LNCAP (cell line): ENCODE data around the gene MYH1.

Experiments used
- CTCF ChIP-seq: fragments of 450-650 bp; IDR thresholded peaks from 2 replicates; pipeline ENCODE4 v1.5.1; 2017; ENCODE audit warnings: mild to moderate bottlenecking

MYH1 gene

GRCh38 chr17:10513299-10514067, 4.9 kb downstream of the MYH1 start:
- TF ChIP-seq CTCF = no peak

GRCh38 chr17:10512856-10513255, 5.5 kb downstream of the MYH1 start:
- no peak for TF ChIP-seq CTCF

GRCh38 chr17:10499950-10500349, 18.4 kb downstream of the MYH1 start:
- no peak for TF ChIP-seq CTCF

- TF ChIP-seq CTCF = no peak
These were observed 26.3 kb downstream of the MYH1 start for GRCh38 chr17:10492004-10492403.

GRCh38 chr17:10482252-10482651, 36.1 kb downstream of the MYH1 start:
- no peak for TF ChIP-seq CTCF

GRCh38 chr17:10477701-10478100, 40.6 kb downstream of the MYH1 start:
- TF ChIP-seq CTCF = no peak

- no peak for TF ChIP-seq CTCF
These were observed 43.8 kb downstream of the MYH1 start for GRCh38 chr17:10474536-10474935.

- no peak for TF ChIP-seq CTCF
These were observed 46.5 kb downstream of the MYH1 start for GRCh38 chr17:10471858-10472257.
